HFFc6 (cell line): ENCODE data around the gene SCLY. TPM values are rescaled to one million over a fixed set of nuclear protein-coding genes. Genes with fewer than 3 reads are reported as not detected.

ENCODE experiments used
- DNase-seq: peaks from one replicate; pipeline ENCODE4 v3.0.0-alpha.2; 2018
- H3K27ac Mint-ChIP-seq: 2 replicates; pipeline ENCODE4 v1.8.0; 2020; ENCODE audit warnings: mild to moderate bottlenecking, mixed read lengths
- H3K27me3 Mint-ChIP-seq: 2 replicates; pipeline ENCODE4 v1.8.0; 2021; ENCODE audit warnings: mild to moderate bottlenecking, moderate library complexity, mixed read lengths; ENCODE audit not compliant: insufficient read depth
- H3K36me3 Mint-ChIP-seq: 2 replicates; pipeline ENCODE4 v1.8.0; 2021; ENCODE audit warnings: low read depth, mixed read lengths
- H3K4me1 Mint-ChIP-seq: 2 replicates; pipeline ENCODE4 v1.8.0; 2020; ENCODE audit warnings: low read depth, mixed read lengths
- H3K4me3 Mint-ChIP-seq: 2 replicates; pipeline ENCODE4 v1.8.0; 2020; ENCODE audit warnings: mild to moderate bottlenecking, moderate library complexity, mixed read lengths
- H3K9me3 Mint-ChIP-seq: 2 replicates; pipeline ENCODE4 v1.8.0; 2020; ENCODE audit warnings: mild to moderate bottlenecking, mixed read lengths
- total RNA-seq, 6 experiments: library from RNA; stranded (reverse); fragmentation: NEBNext Ultra II Directional; extraction: Animal tissue kit (Norgen Biotek cat#: 25700); gene quantifications; 2 replicates in 1 of 6; 3 replicates in 5 of 6; pipeline ENCODE4 v1.2.3, GENCODE V29; 2021
- TF ChIP-seq, protein P1 (sequence below): fragments of 200-600 bp; sonication (generic); IDR thresholded peaks from 2 replicates; pipeline ENCODE4 v1.5.0; 2021; ENCODE audit warnings: antibody characterized with exemption, mild to moderate bottlenecking

SCLY gene
- total RNA-seq, 6 experiments from 2014 or later = 11.3 to 16.4 (median 12.3) TPM

DNA sequence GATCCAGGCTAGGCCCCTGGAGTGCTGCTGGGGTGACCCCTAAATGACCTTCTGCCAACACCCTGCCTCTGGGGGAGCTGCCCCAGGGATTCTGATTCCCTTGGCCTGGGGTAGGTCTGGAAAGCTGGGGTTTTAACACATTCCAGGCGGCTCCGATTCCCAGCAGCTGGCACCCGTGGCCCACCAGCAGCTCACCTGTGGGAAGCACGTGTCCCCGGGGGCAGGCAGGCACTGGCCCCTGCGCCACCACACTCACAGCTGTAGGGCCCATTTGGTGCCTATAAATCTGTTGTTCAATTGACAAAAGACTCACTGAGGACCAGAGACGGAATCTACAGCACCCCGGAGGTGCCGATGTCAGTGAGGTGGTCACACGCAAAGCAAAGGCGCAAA lies 73.6 kb downstream of the SCLY start:
- TF ChIP-seq, protein P1, sequence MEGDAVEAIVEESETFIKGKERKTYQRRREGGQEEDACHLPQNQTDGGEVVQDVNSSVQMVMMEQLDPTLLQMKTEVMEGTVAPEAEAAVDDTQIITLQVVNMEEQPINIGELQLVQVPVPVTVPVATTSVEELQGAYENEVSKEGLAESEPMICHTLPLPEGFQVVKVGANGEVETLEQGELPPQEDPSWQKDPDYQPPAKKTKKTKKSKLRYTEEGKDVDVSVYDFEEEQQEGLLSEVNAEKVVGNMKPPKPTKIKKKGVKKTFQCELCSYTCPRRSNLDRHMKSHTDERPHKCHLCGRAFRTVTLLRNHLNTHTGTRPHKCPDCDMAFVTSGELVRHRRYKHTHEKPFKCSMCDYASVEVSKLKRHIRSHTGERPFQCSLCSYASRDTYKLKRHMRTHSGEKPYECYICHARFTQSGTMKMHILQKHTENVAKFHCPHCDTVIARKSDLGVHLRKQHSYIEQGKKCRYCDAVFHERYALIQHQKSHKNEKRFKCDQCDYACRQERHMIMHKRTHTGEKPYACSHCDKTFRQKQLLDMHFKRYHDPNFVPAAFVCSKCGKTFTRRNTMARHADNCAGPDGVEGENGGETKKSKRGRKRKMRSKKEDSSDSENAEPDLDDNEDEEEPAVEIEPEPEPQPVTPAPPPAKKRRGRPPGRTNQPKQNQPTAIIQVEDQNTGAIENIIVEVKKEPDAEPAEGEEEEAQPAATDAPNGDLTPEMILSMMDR = no peak
- H3K36me3 Mint-ChIP-seq = no peaks in the 10 kb centered on the region
- H3K4me1 Mint-ChIP-seq = no peaks in the 10 kb centered on the region
- no peak for DNase-seq
- H3K9me3 Mint-ChIP-seq = no peaks in the 10 kb centered on the region
- no peak overlapping the region for H3K4me3 Mint-ChIP-seq
- H3K27ac Mint-ChIP-seq = no peak overlapping the region
- peaks cover 4% of the 10 kb centered on the region for H3K27me3 Mint-ChIP-seq

DNA sequence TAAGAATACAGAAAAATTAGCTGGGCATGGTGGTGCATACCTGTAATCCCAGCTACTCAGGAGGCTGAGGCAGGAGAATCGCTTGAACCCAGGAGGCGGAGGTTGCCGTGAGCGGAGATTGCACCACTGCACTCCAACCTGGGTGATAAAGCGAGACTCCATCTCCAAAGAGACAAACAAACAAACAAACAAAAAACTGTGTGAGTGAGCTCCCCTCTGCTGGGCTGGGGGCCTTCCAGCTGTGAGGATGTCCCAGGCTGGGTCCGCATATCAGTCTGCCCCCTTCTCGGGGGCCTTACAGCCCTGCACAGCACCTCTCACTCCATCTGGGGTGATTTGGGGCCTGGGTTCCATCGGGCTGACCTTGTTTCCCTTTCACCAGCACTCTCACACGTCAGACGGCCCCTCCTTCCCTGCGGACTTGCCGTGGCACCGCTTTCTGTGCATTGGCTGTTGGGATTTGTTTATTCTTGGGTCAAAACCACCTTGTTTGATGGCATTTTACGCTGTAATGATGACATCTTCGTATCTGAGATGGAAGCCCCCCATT lies 74.9 kb downstream of the SCLY start:
- DNase-seq = no peak
- TF ChIP-seq, protein P1 = no peak
- Mint-ChIP-seq H3K27ac (no peak overlapping the region), H3K27me3 (peaks cover 4% of the 10 kb centered on the region), H3K4me1 (no peaks in the 10 kb centered on the region), H3K36me3 (no peaks in the 10 kb centered on the region), H3K9me3 (no peaks in the 10 kb centered on the region), H3K4me3 (no peak overlapping the region)

DNA sequence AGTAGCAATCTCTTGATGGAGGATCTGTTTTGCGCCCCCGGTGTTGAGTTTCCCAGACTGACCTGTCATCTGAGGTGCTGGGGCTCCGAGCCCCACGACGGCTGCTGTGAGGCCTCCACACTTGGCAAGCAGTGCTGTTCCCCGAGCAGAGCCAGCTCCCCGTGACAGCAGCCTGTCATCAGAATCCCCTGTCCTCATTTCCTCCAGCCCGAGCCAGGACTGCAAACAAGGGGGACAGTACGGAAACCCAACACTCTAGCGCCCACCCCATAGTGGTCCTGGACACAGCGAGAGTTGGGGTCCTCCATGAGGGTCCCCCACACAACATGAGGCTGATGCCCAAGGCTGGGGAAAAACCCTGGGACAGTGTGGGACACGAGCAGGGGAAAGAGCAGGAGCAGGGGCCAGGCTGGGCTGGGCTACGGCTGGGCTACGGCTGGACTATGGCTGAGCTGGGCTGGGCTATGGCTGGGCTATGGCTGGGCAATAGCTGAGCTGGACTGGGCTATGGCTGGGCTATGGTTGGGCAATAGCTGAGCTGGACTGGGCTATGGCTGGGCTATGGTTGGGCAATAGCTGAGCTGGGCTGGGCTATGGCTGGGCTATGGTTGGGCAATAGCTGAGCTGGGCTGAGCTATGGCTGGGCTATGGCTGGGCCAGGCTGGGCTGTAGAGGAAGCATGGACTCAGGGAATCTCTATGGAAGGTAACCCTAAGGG lies 76.2 kb downstream of the SCLY start:
- H3K27me3 Mint-ChIP-seq = peaks cover 4% of the 10 kb centered on the region
- no peak overlapping the region for H3K4me3 Mint-ChIP-seq
- no peaks in the 10 kb centered on the region for H3K9me3 Mint-ChIP-seq
- peaks cover 8% of the 10 kb centered on the region for H3K4me1 Mint-ChIP-seq
- no peaks in the 10 kb centered on the region for H3K36me3 Mint-ChIP-seq
- TF ChIP-seq, protein P1 = no peak
- DNase-seq = peak; percentile 68
- no peak overlapping the region for H3K27ac Mint-ChIP-seq

DNA sequence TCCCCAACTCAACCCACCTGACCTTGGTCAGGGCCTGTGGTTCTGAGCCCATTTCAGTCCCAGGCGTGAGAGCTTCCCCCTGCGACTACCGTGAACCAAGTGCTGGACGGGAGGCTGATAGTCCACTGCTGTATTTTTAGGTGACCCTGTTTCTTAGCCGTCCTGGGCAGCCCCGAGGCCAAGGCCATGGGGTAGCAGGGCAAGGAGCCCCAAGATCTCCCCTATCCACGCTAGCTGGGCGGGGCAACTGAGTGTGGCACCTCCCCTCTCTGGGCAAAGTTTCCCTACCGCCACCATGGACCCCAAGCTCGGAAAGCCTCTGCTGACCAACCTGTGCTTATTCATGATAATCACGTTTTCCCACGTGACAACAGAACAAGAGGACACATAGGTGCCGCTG lies 77.1 kb downstream of the SCLY start:
- Mint-ChIP-seq H3K36me3 (no peaks in the 10 kb centered on the region), H3K4me1 (peaks cover 13% of the 10 kb centered on the region), H3K27ac (no peak overlapping the region), H3K9me3 (no peaks in the 10 kb centered on the region), H3K27me3 (peaks cover 4% of the 10 kb centered on the region), H3K4me3 (no peak overlapping the region)
- DNase-seq = no peak
- TF ChIP-seq, protein P1 = no peak

DNA sequence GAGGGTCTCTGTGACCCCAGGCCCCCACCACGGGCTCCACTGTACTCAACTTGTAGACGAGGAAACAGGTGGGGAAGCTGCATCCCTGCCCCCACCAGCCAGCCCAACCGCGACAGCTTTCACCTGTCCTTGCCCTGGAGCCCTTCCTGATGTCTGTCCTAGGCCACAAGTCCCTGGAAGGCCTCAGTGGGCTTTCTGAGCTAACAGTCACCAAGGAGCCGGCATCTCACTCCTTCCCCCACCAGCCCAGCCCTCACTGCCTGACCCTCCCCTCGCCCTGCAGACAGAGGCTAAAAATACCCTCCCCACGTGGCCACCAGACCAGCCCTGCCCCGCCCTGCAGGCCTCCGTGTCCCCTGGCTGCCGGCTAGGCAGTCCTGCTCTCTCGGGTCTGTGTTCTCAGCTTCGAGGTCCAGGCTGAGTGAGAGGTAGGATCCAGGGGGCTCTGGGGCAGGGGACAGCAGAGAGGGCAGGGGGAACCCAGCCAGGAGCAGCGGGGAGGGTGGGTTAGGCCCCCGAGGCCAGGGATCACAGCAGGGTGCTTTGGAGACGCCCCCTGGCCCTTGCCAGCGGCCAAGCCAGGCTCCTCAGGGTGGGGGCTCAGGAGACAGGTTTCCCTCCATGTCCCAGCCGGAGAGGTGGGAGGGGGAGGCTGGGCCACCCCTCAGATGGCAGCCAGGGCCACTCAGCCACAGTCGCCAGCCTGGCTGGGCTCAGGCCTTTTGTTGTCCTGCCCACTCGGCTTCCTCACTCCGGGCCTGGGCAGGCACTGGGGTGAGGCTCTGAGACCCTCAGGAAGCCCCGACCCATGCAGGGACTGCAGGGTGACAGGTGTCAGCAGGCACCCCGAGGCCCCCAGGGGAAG lies 77.8 kb downstream of the SCLY start, which contains the start of gene KLHL30:
TSS of gene KLHL30 (plus strand) at position 338 of the 865 bp plus-strand sequence. CDS start 2,087 bp downstream, outside the sequence.
- no peak within 1 kb of the TSS for H3K4me3 Mint-ChIP-seq

More for the DNA sequence above, 77.8 kb downstream of the SCLY start, which contains the start of gene KLHL30:
- Mint-ChIP-seq H3K9me3 (no peaks in the 10 kb centered on the region), H3K4me1 (peaks cover 15% of the 10 kb centered on the region), H3K27me3 (peaks cover 5% of the 10 kb centered on the region), H3K36me3 (no peaks in the 10 kb centered on the region), H3K27ac (no peak within 1 kb of the TSS)
- TF ChIP-seq, protein P1 = no peak
- no peak for DNase-seq
